HL-60 (cell line): ENCODE data around the gene LRRC17.

Source experiments
- DNase-seq, 2 experiments: peaks; one replicate each; pipeline ENCODE4 v3.0.0-alpha.2; 2010 to 2020; ENCODE audit warnings: low read depth in 1 of 2, low spot score in 1 of 2
- H3K27ac ChIP-seq: fragments of 250-450 bp; sonication (Bioruptor Pico); replicated peaks from 2 replicates; pipeline ENCODE4 v1.5.1; 2020; ENCODE audit warnings: mild to moderate bottlenecking, moderate library complexity
- H3K27me3 ChIP-seq: fragments of 250-450 bp; sonication (Bioruptor Pico); 2 replicates; pipeline ENCODE4 v1.5.1; 2021; ENCODE audit warnings: mild to moderate bottlenecking, moderate library complexity; ENCODE audit not compliant: insufficient read depth, poor library complexity, severe bottlenecking
- H3K4me3 ChIP-seq: replicated peaks from 2 replicates; pipeline ENCODE4 v1.5.1; 2011; ENCODE audit warnings: mild to moderate bottlenecking, control low read depth, low read length; ENCODE audit not compliant: insufficient read depth
- CTCF ChIP-seq: IDR thresholded peaks from one replicate; pipeline ENCODE4 v1.5.1; 2011; ENCODE audit warnings: low read length, control low read depth, inconsistent platforms; ENCODE audit not compliant: insufficient read depth
- GABPA ChIP-seq: IDR thresholded peaks from 2 replicates; pipeline ENCODE4 v1.6.1; 2012; ENCODE audit warnings: low read depth
- POLR2AphosphoS5 ChIP-seq: IDR thresholded peaks from 2 replicates; pipeline ENCODE4 v1.6.1; 2012; ENCODE audit warnings: low read depth
- SPI1 ChIP-seq: IDR thresholded peaks from 2 replicates; pipeline ENCODE4 v1.6.1; 2012; ENCODE audit warnings: low read depth, mild to moderate bottlenecking, borderline replicate concordance
- long read RNA-seq: library from polyadenylated mRNA; unstranded; transcript quantifications from one replicate; pipeline ENCODE4 v2.0.0, GENCODE V29; 2020
- TF ChIP-seq, protein P1 (sequence below): IDR thresholded peaks from 2 replicates; pipeline ENCODE4 v1.6.1; 2012; ENCODE audit warnings: low read depth; ENCODE audit not compliant: insufficient replicate concordance

LRRC17 gene
- long read RNA-seq: 0 reads

- H3K4me3 ChIP-seq: no peak within 1 kb of the TSS
These were observed at the start of gene LRRC17 for GRCh38 chr7:102912742-102913141. Gene LRRC17 (plus strand): TSS chr7:102913000. CDS start chr7:102933914, 20,914 bp downstream.

GRCh38 chr7:102864958-102865357 is 47.8 kb upstream of the LRRC17 start:
- TF ChIP-seq, protein P1, sequence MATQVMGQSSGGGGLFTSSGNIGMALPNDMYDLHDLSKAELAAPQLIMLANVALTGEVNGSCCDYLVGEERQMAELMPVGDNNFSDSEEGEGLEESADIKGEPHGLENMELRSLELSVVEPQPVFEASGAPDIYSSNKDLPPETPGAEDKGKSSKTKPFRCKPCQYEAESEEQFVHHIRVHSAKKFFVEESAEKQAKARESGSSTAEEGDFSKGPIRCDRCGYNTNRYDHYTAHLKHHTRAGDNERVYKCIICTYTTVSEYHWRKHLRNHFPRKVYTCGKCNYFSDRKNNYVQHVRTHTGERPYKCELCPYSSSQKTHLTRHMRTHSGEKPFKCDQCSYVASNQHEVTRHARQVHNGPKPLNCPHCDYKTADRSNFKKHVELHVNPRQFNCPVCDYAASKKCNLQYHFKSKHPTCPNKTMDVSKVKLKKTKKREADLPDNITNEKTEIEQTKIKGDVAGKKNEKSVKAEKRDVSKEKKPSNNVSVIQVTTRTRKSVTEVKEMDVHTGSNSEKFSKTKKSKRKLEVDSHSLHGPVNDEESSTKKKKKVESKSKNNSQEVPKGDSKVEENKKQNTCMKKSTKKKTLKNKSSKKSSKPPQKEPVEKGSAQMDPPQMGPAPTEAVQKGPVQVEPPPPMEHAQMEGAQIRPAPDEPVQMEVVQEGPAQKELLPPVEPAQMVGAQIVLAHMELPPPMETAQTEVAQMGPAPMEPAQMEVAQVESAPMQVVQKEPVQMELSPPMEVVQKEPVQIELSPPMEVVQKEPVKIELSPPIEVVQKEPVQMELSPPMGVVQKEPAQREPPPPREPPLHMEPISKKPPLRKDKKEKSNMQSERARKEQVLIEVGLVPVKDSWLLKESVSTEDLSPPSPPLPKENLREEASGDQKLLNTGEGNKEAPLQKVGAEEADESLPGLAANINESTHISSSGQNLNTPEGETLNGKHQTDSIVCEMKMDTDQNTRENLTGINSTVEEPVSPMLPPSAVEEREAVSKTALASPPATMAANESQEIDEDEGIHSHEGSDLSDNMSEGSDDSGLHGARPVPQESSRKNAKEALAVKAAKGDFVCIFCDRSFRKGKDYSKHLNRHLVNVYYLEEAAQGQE: no peak
- TF ChIP-seq SPI1 (no peak), GABPA (no peak), POLR2AphosphoS5 (no peak), CTCF (no peak)
- Histone ChIP-seq H3K27ac (no peak overlapping the region), H3K4me3 (no peak overlapping the region), H3K27me3 (no peaks in the 10 kb centered on the region)
- DNase-seq: no peak

More at GRCh38 chr7:102912742-102913141, at the start of gene LRRC17:
- TF ChIP-seq GABPA (no peak), CTCF (no peak), SPI1 (peak; percentile 14; the same call in 1 of the 2 replicates), POLR2AphosphoS5 (no peak)
- TF ChIP-seq, protein P1: no peak
- Histone ChIP-seq H3K27me3 (no peaks in the 10 kb centered on the region), H3K27ac (peak within 1 kb of the TSS; percentile 43)
- DNase-seq: peak in 1 of 2 experiments; percentile 38

GRCh38 chr7:102866535-102867215 is 46.1 kb upstream of the LRRC17 start:
- H3K4me3 ChIP-seq: no peak overlapping the region
- TF ChIP-seq, protein P1: no peak
- TF ChIP-seq POLR2AphosphoS5 (no peak), GABPA (no peak), CTCF (no peak), SPI1 (no peak)
- no peak for DNase-seq
- no peaks in the 10 kb centered on the region for H3K27me3 ChIP-seq
- no peak overlapping the region for H3K27ac ChIP-seq
